MCF 10A (cell line): ENCODE data around the gene TBXAS1. TPM values are rescaled to one million over a fixed set of nuclear protein-coding genes. Genes with fewer than 3 reads are reported as not detected.
A peak's percentile ranks its signal among the peaks of the same experiment; 100 is the strongest.

Experiments used
- BruUV-seq: library from RNA; stranded (reverse); fragments of 400-500 nt; replicated peaks from 2 replicates; lab custom pipeline; 2021; lab: Mats Ljungman, UMichigan
- CTCF ChIA-PET: fragments of 300-600 bp; sonication (Branson Sonifier 250); formaldehyde crosslinking; extraction: SDS; loops from one replicate; lab custom pipeline; 2021; ENCODE audit warnings: antibody characterized with exemption, inconsistent platforms; lab: Yijun Ruan, JAX
- POLR2A ChIA-PET: fragments of 300-600, 350-650 bp; sonication (Branson Sonifier 250); formaldehyde crosslinking; extraction: SDS; loops from one replicate; lab custom pipeline; 2020; ENCODE audit warnings: antibody characterized with exemption, inconsistent platforms; lab: Yijun Ruan, JAX
- DNase-seq: peaks from one replicate; pipeline ENCODE4 v3.0.0-alpha.2; 2018; ENCODE audit not compliant: unreplicated experiment
- H3K27ac Mint-ChIP-seq: one replicate; pipeline ENCODE4 v1.8.0; 2022; ENCODE audit warnings: mild to moderate bottlenecking, low read depth, mixed read lengths; ENCODE audit not compliant: unreplicated experiment
- H3K27me3 Mint-ChIP-seq: one replicate; pipeline ENCODE4 v1.8.0; 2022; ENCODE audit warnings: mixed read lengths; ENCODE audit not compliant: insufficient read depth, unreplicated experiment
- H3K36me3 Mint-ChIP-seq: one replicate; pipeline ENCODE4 v1.8.0; 2022; ENCODE audit warnings: mild to moderate bottlenecking, moderate library complexity, mixed read lengths; ENCODE audit not compliant: insufficient read depth, unreplicated experiment
- H3K4me1 Mint-ChIP-seq: one replicate; pipeline ENCODE4 v1.8.0; 2022; ENCODE audit warnings: mixed read lengths; ENCODE audit not compliant: insufficient read depth, unreplicated experiment
- H3K4me3 Mint-ChIP-seq: one replicate; pipeline ENCODE4 v1.8.0; 2022; ENCODE audit warnings: mild to moderate bottlenecking, moderate library complexity, mixed read lengths; ENCODE audit not compliant: unreplicated experiment
- H3K9me3 Mint-ChIP-seq: one replicate; pipeline ENCODE4 v1.8.0; 2022; ENCODE audit warnings: mixed read lengths; ENCODE audit not compliant: unreplicated experiment
- CTCF ChIP-seq: fragments of 200-600 bp; IDR thresholded peaks from one replicate; pipeline ENCODE4 v1.8.0; 2022; ENCODE audit warnings: antibody characterized with exemption, mild to moderate bottlenecking; ENCODE audit not compliant: unreplicated experiment
- intact Hi-C: fragments of 100-400 bp; cut with micrococcal nuclease; formaldehyde crosslinking; loops from 2 replicates; pipeline ENCODE4 v1.14.1; 2022
- total RNA-seq: library from RNA; stranded (reverse); gene quantifications from 2 replicates; pipeline ENCODE4 v1.2.3, GENCODE V29; 2022

TBXAS1 gene
- total RNA-seq, 1 experiment from 2014 or later: 1.5 TPM

GRCh38 chr7:140061607-140061930 is 232.5 kb downstream of the TBXAS1 start:
- Mint-ChIP-seq H3K36me3 (no peaks in the 10 kb centered on the region), H3K4me1 (peaks cover 39% of the 10 kb centered on the region), H3K27ac (peak overlapping the region; percentile 21), H3K27me3 (no peaks in the 10 kb centered on the region), H3K4me3 (peak overlapping the region; percentile 78), H3K9me3 (peaks cover 12% of the 10 kb centered on the region)
- intact Hi-C loops: no loop called here
- no peak for TF ChIP-seq CTCF
- ChIA-PET POLR2A (interaction anchor here (0.6 to 3.2 kb wide), 5 partner anchors 13 to 116 kb away, joined by 3 to 18 read pairs (median 4); partner anchors contain the start of gene KDM7A), CTCF (no interaction called here)
- no TSS peak for BruUV-seq
- peak; percentile 6 for DNase-seq

- H3K9me3 Mint-ChIP-seq: peaks cover 18% of the 10 kb centered on the region
- peak overlapping the region; percentile 21 for H3K27ac Mint-ChIP-seq
- no peaks in the 10 kb centered on the region for H3K36me3 Mint-ChIP-seq
- ChIA-PET POLR2A (interaction anchor here (0.7 to 3.2 kb wide), 5 partner anchors 113 to 1293 kb away, joined by 3 to 18 read pairs (median 4); partner anchors contain the start of gene KDM7A), CTCF (no interaction called here)
- TF ChIP-seq CTCF: no peak
- BruUV-seq: no TSS peak
- peak overlapping the region; percentile 78 for H3K4me3 Mint-ChIP-seq
- no peaks in the 10 kb centered on the region for H3K27me3 Mint-ChIP-seq
- H3K4me1 Mint-ChIP-seq: peaks cover 38% of the 10 kb centered on the region
- intact Hi-C loops: loop anchor here (2.0 kb wide), 1 partner anchor 113 kb away; no protein-coding TSS in a partner anchor
- DNase-seq: peak; percentile 28
Measured at GRCh38 chr7:140062118-140062527, 233.1 kb downstream of the TBXAS1 start.

GRCh38 chr7:140062528-140063299 is 233.7 kb downstream of the TBXAS1 start, which contains the start of gene PARP12:
TSS of gene PARP12 (minus strand) at chr7:140062951. CDS start at chr7:140062847, 104 bp downstream.
- no TSS peak for BruUV-seq
- Mint-ChIP-seq H3K36me3 (no peaks in the 10 kb centered on the region), H3K9me3 (peaks cover 24% of the 10 kb centered on the region), H3K4me3 (peak within 1 kb of the TSS; percentile 78), H3K4me1 (peaks cover 33% of the 10 kb centered on the region), H3K27me3 (no peaks in the 10 kb centered on the region), H3K27ac (peak within 1 kb of the TSS; percentile 21)
- ChIA-PET POLR2A (interaction anchor here (0.7 to 3.2 kb wide), 11 partner anchors 21 to 1294 kb away, joined by 3 to 18 read pairs (median 3); partner anchors contain the start of gene KDM7A), CTCF (interaction anchor here (0.6 kb wide), 1 partner anchor 59 kb away, joined by 3 read pairs; no protein-coding TSS in a partner anchor)
- DNase-seq: peak; percentile 79
- intact Hi-C loops: loop anchor here (2.0 kb wide), 1 partner anchor 112 kb away; no protein-coding TSS in a partner anchor
- TF ChIP-seq CTCF: no peak

GRCh38 chr7:140067052-140067451 is 238.0 kb downstream of the TBXAS1 start:
- Mint-ChIP-seq H3K27ac (no peak overlapping the region), H3K27me3 (no peaks in the 10 kb centered on the region), H3K4me3 (no peak overlapping the region), H3K9me3 (peaks cover 39% of the 10 kb centered on the region), H3K4me1 (no peaks in the 10 kb centered on the region), H3K36me3 (no peaks in the 10 kb centered on the region)
- TF ChIP-seq CTCF: no peak
- ChIA-PET CTCF (no interaction called here), POLR2A (no interaction called here)
- BruUV-seq: no TSS peak
- DNase-seq: no peak
- intact Hi-C loops: no loop called here
